Transverse colon (tissue), 4 donors: ENCODE results near the gene ACACA.

Source experiments
- EP300 ChIP-seq: sonication (generic); formaldehyde crosslinking; IDR thresholded peaks from one replicate; pipeline ENCODE4 v1.6.1; 2017; ENCODE audit warnings: antibody characterized with exemption, low read depth
- POLR2A ChIP-seq: fragments of 450-650 bp; IDR thresholded peaks from one replicate; pipeline ENCODE4 v1.6.1; 2016; ENCODE audit warnings: antibody characterized with exemption, mild to moderate bottlenecking, moderate library complexity
- POLR2AphosphoS5 ChIP-seq, 3 donors: sonication (generic); formaldehyde crosslinking; IDR thresholded peaks; one replicate each; pipeline ENCODE4 v1.6.1; 2016; ENCODE audit warnings: antibody characterized with exemption in 3 of 3
- TF ChIP-seq, protein P1 (sequence below), 5 experiments: fragments of 200-600 bp in 3 of 5; fragments of 450-650 bp in 2 of 5; sonication (generic) in 3 of 5; IDR thresholded peaks; 1 replicate in 2 of 5; 2 replicates in 3 of 5; pipeline ENCODE4 v1.5.1; 2016 to 2017; ENCODE audit warnings: antibody characterized with exemption in 5 of 5, inconsistent platforms in 3 of 5, mild to moderate bottlenecking in 2 of 5, moderate library complexity in 1 of 5

DNA sequence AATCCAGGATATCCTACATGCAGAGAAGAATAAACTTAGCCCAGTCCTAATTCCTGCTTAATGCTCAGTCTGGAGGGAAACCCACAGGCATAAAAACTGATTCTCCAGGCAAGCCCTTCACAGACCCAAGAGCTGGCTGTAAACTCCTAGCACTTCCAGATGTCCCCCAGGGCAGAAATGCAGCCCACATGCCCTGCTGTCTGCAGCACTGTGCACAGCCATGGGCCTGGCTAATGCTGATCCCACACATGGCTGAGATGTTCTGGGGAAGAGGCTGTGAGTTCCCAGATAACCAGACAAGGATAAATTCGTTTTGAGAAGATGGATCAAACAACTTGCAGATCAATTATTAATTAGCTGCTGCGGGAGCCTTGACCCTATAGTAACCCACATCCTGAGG is 309.5 kb downstream of the ACACA start:
- TF ChIP-seq, protein P1, sequence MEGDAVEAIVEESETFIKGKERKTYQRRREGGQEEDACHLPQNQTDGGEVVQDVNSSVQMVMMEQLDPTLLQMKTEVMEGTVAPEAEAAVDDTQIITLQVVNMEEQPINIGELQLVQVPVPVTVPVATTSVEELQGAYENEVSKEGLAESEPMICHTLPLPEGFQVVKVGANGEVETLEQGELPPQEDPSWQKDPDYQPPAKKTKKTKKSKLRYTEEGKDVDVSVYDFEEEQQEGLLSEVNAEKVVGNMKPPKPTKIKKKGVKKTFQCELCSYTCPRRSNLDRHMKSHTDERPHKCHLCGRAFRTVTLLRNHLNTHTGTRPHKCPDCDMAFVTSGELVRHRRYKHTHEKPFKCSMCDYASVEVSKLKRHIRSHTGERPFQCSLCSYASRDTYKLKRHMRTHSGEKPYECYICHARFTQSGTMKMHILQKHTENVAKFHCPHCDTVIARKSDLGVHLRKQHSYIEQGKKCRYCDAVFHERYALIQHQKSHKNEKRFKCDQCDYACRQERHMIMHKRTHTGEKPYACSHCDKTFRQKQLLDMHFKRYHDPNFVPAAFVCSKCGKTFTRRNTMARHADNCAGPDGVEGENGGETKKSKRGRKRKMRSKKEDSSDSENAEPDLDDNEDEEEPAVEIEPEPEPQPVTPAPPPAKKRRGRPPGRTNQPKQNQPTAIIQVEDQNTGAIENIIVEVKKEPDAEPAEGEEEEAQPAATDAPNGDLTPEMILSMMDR (IDR thresholded peaks at IDR 0.05) = no peak
- TF ChIP-seq POLR2A (no peak), POLR2AphosphoS5 (IDR thresholded peaks at IDR 0.05) (no peak), EP300 (no peak)
